Panc1 (cell line): ENCODE data around the gene FAM177B.

Experiments used
- CTCF ChIP-seq: fragments of 450-650 bp; IDR thresholded peaks from 2 replicates; pipeline ENCODE4 v1.5.1; 2017; ENCODE audit warnings: mild to moderate bottlenecking
- POLR2AphosphoS5 ChIP-seq: IDR thresholded peaks from 2 replicates; pipeline ENCODE4 v1.6.1; 2012; ENCODE audit warnings: mild to moderate bottlenecking, low read depth, low read length, moderate library complexity
- REST ChIP-seq, 2 experiments: IDR thresholded peaks; 2 replicates each; pipeline ENCODE4 v1.6.1; 2011 to 2012; ENCODE audit warnings: low read depth in 2 of 2, control low read depth in 1 of 2, low read length in 1 of 2, mild to moderate bottlenecking in 1 of 2, moderate library complexity in 1 of 2; ENCODE audit not compliant: insufficient read depth in 1 of 2

GRCh38 chr1:222754366-222755139 lies 17.6 kb downstream of the FAM177B start:
- TF ChIP-seq CTCF (no peak), POLR2AphosphoS5 (no peak), REST (IDR thresholded peaks at IDR 0.05; ENCODE audit: insufficient read depth in 1 of 2, low read depth in 2 of 2, low read length in 1 of 2) (no peak)
